NCI-H446 (cell line): ENCODE results near the gene INCENP.
"Not testable (repeated sequence)": the region's sequence is repeated elsewhere in the genome, so short reads cannot be mapped to it uniquely, and the experiment has no call there.

Source experiments
- DNase-seq, 2 experiments: peaks; one replicate each; lab custom pipeline; 2025; lab: John Stamatoyannopoulos, UW

The INCENP gene

DNA sequence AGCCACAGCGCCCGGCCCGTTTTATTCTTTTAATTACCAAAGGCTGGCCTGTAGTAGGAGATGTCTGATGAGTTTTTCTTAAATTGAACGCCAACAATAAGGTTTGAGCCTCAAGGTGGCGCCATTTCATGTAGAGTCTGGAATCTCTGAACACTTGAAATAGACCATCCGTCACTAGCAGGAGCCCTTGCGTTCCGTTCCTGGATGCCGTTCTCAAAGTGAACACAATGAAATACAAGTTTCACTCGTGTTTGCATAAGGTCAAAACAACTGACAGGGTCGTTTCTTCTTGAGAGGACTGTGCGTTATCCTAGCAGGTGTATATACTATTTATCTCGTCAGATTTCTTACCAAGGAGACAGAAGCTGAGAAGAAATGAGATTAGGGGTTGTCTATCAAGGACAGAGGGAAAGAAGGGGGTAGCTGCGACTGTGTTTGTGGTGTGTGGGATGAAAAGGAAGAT is 47.5 kb downstream of the INCENP start:
- DNase-seq: peak; percentile 71 to 84

DNA sequence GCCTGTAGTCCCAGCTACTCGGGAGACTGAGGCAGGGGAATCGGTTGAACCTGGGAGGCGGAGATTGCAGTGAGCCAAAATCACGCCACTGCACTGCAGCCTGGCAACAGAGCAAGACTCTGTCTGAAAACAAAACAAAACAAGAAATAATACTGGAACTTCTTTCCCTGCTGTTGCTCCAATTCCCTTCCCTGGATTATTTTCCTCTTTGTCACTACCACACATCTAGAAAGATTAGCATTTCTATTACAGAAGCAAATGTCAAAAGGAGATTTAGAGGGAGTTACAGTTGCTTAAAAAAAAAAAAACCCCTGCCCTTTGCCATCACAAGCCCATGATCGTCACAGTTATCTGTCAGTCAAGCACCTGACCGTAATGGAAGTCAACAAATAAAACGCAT is 48.5 kb downstream of the INCENP start:
- DNase-seq: no peak

- no peak for DNase-seq
Observed at GRCh38 chr11:62176766-62177165, 53.0 kb downstream of the INCENP start.

DNA sequence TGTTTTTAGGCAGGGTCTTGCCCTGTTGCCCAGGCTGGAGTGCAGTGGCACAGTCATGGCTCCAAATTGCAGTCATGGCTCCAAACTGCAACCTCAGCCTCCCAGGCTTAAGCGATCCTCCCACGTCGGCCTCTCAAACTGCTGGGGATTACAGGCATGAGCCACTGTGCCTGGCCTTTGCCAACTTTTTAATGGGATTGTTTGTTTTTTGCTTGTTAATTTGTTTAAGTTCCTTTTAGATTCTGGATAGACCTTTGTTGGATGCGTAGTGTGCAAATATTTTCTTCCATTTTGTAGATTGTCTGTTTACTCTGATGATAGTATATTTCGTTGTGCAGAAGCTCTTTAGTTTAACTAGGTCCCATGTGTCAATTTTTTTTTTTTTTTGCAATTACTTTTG is 56.2 kb downstream of the INCENP start:
- no peak for DNase-seq

DNA sequence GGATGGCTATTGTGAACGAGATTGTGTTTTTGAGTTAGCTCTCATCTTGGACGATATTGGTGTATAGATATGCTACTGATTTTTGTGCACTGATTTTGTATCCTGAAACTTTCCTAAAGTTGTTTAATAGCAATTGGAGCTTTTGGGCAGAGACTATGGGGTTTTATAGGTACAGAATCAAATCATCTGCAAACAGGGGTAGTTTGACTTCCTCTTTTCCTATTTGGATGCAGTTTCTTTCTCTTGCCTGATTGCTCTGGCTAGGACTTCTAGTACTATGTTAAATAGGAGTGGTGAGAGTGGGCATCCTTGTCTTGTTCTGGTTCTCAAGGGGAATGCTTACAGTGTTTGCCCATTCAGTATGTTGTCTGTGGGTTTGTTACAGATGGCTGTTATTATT is 57.3 kb downstream of the INCENP start:
- DNase-seq: no peak

GRCh38 chr11:62182147-62182891 is 58.5 kb downstream of the INCENP start:
- no peak for DNase-seq

DNA sequence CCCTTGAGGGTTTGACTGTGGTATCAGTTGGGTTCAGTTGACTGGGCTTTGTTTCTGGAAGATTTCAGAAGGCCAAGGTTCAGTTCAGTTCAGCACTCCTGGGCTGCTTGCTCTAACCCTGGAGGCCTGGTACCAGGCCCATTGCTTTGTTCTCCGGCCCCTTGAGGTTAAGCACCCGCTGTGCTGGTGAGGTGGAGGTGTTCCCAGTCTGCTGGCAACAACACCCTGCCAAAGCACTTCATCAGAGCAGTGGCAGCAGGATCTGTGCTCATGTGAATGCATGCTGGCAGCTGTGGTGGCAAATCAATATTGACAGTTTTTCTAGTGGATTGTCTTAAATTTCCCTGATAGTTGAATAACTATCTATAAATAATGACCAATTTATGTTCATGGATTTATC is 62.4 kb downstream of the INCENP start:
- DNase-seq: no peak

DNA sequence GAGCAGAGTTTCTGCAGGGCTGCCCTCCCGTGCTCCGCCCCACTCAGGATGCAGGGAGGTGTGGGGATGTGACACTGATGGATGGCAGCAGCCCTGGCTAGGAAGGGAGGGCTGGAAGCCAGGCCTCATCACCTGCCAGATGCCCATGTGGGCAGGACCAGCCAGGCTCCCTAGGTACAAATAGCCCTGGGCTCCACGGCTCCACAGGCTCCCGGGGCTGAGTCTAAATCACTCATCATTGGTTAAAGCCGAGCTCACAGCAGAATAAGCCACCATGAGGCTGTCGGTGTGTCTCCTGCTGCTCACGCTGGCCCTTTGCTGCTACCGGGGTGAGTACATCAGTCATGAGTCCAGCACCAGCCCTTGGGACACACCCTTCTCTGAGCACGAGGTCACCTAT is 66.2 kb downstream of the INCENP start, which contains the start of gene SCGB1D1:
SCGB1D1 (plus strand) TSS at position 206 of the 400 bp plus-strand sequence; CDS start at position 275, 69 bp downstream.
- no peak for DNase-seq

GRCh38 chr11:62193952-62194351 is 70.1 kb downstream of the INCENP start:
- no peak for DNase-seq

- not testable (repeated sequence) for DNase-seq
Observed at GRCh38 chr11:62195010-62195409, 71.2 kb downstream of the INCENP start.

DNA sequence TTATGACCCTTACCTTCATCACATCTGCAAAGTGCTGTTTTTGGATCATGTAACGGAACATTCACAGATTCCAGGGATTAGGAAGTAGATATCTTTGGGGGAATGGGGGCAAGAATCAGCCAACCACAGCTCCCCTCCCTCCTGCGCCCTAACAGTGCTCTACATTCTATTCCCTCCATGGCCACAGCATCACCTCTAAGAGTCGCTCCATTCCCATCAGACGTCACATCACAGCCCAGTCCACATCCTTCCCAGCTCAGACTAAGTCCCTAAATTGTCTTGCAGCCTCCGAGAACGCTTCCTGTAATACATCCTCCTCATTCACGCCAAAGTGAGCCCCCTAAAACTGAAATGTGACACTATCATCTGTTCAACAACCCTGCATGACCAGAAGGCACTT is 72.1 kb downstream of the INCENP start:
- DNase-seq: no peak

DNA sequence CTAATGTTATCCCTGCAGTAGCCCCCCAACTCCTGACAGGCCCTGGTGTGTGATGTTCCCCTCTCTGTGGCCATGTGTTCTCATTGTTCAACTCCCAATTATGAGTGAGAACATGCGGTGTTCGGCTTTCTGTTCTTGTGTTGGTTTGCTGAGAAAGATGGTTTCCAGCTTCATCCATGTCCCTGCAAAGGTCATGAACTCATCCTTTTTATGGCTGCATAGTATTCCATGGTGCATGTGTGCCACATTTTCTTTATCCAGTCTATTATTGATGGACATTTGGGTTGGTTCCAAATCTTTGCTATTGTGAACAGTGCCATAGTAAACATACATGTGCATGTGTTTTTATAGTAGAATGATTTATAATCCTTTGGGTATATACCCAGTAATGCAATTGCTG is 73.6 kb downstream of the INCENP start:
- DNase-seq: not testable (repeated sequence)

GRCh38 chr11:62201376-62201775 is 77.6 kb downstream of the INCENP start:
- DNase-seq: no peak
